PC-9 (cell line): ENCODE results near the gene HHATL. TPM values are rescaled to one million over a fixed set of nuclear protein-coding genes. Genes with fewer than 3 reads are reported as not detected.

Experiments used
- BruUV-seq: library from RNA; stranded (reverse); fragments of 400-500 nt; replicated peaks from 2 replicates; lab custom pipeline; 2021; lab: Mats Ljungman, UMichigan
- CTCF ChIA-PET: fragments of 300-600 bp; sonication (Branson Sonifier 250); formaldehyde crosslinking; loops from one replicate; lab custom pipeline; 2022; ENCODE audit warnings: antibody characterized with exemption; lab: Charles Lee
- POLR2A ChIA-PET: fragments of 300-600 bp; sonication (Branson Sonifier 250); formaldehyde crosslinking; loops from one replicate; lab custom pipeline; 2022; ENCODE audit warnings: antibody characterized with exemption; ENCODE audit not compliant: unreplicated experiment; lab: Charles Lee
- DNase-seq, 2 experiments: peaks; one replicate each; pipeline versions ENCODE4 v3.0.0 to v3.0.0-alpha.2; 2015 to 2022; ENCODE audit warnings: mixed read lengths in 1 of 2
- H2AFZ ChIP-seq: fragments of 200-600 bp; sonication (generic); 2 replicates; pipeline ENCODE4 v1.8.1; 2017; ENCODE audit warnings: antibody characterized with exemption
- H3F3A ChIP-seq: fragments of 200-600 bp; sonication (generic); 2 replicates; pipeline ENCODE4 v1.8.1; 2017; ENCODE audit warnings: antibody characterized with exemption, mild to moderate bottlenecking, low read depth; ENCODE audit not compliant: insufficient read depth
- H3K27ac ChIP-seq: fragments of 200-600 bp; sonication (generic); 2 replicates; pipeline ENCODE4 v1.6.1; 2016; ENCODE audit warnings: mixed run types
- H3K27me3 ChIP-seq: fragments of 200-600 bp; sonication (generic); 2 replicates; pipeline ENCODE4 v1.6.1; 2016; ENCODE audit warnings: low read depth, mixed run types; ENCODE audit not compliant: insufficient read depth
- H3K36me3 ChIP-seq: fragments of 200-600 bp; sonication (generic); 2 replicates; pipeline ENCODE4 v1.6.1; 2016; ENCODE audit warnings: low read depth, mixed run types
- H3K4me1 ChIP-seq: fragments of 200-600 bp; sonication (generic); replicated peaks from 2 replicates; pipeline ENCODE4 v1.6.1; 2016; ENCODE audit warnings: mixed run types; ENCODE audit not compliant: insufficient read depth
- H3K4me2 ChIP-seq: fragments of 200-600 bp; sonication (generic); 2 replicates; pipeline ENCODE4 v1.6.1; 2017; ENCODE audit warnings: mixed run types
- H3K4me3 ChIP-seq: fragments of 200-600 bp; sonication (generic); 2 replicates; pipeline ENCODE4 v1.6.1; 2016; ENCODE audit warnings: mixed run types
- H3K79me2 ChIP-seq: fragments of 200-600 bp; sonication (generic); 2 replicates; pipeline ENCODE4 v1.6.1; 2017; ENCODE audit warnings: low read depth, mixed run types
- H3K9me2 ChIP-seq: fragments of 200-600 bp; sonication (generic); 2 replicates; pipeline ENCODE4 v1.8.1; 2017; ENCODE audit warnings: mild to moderate bottlenecking; ENCODE audit not compliant: insufficient read depth
- H3K9me3 ChIP-seq: fragments of 200-600 bp; sonication (generic); 2 replicates; pipeline ENCODE4 v1.8.1; 2016; ENCODE audit warnings: low read depth; ENCODE audit not compliant: insufficient read depth
- H4K20me1 ChIP-seq: fragments of 200-600 bp; sonication (generic); 2 replicates; pipeline ENCODE4 v1.8.1; 2017; ENCODE audit not compliant: insufficient read depth
- CTCF ChIP-seq: fragments of 200-600 bp; sonication (generic); conservative IDR thresholded peaks from 2 replicates; pipeline ENCODE4 v1.6.1; 2017; ENCODE audit warnings: mixed run types, antibody characterized with exemption, mild to moderate bottlenecking, moderate library complexity
- EZH2 ChIP-seq: fragments of 200-600 bp; sonication (generic); IDR thresholded peaks from 2 replicates; pipeline ENCODE4 v1.8.0; 2017; ENCODE audit warnings: antibody characterized with exemption, low read depth
- intact Hi-C: fragments of 100-400 bp; cut with micrococcal nuclease; formaldehyde crosslinking; loops from one replicate; pipeline ENCODE4 v1.10.0; 2022; ENCODE audit not compliant: unreplicated experiment
- total RNA-seq: library from RNA; stranded (reverse); gene quantifications from 2 replicates; pipeline ENCODE4 v1.2.3, GENCODE V29; 2021

HHATL gene
- total RNA-seq, 1 experiment from 2014 or later: not detected

- Histone ChIP-seq H4K20me1 (no peaks in the 10 kb centered on the region), H3K79me2 (no peaks in the 10 kb centered on the region), H3K36me3 (no peaks in the 10 kb centered on the region), H3K4me2 (no peak overlapping the region), H3K27me3 (no peaks in the 10 kb centered on the region), H2AFZ (no peak overlapping the region), H3K27ac (no peak overlapping the region), H3K4me3 (no peak overlapping the region), H3K4me1 (0 out of 2 replicates have a peak, but pooled peaks cover 12% of the 10 kb centered on the region), H3F3A (0 out of 2 replicates have a peak, but pooled peaks cover 3% of the 10 kb centered on the region), H3K9me3 (no peaks in the 10 kb centered on the region), H3K9me2 (no peaks in the 10 kb centered on the region)
- ChIA-PET CTCF (no interaction called here), POLR2A (no interaction called here)
- intact Hi-C loops: loop anchor here (5.0 kb wide), 1 partner anchor 186 kb away; no protein-coding TSS in a partner anchor
- TF ChIP-seq CTCF (no peak), EZH2 (no peak)
- BruUV-seq: no TSS peak
- no peak for DNase-seq
Measured at GRCh38 chr3:42743204-42743995, 40.8 kb upstream of the HHATL start.

- BruUV-seq: no TSS peak
- Histone ChIP-seq H2AFZ (no peak overlapping the region), H4K20me1 (no peaks in the 10 kb centered on the region), H3K4me1 (0 out of 2 replicates have a peak, but pooled peaks cover 12% of the 10 kb centered on the region), H3K27me3 (no peaks in the 10 kb centered on the region), H3K4me2 (no peak overlapping the region), H3K9me3 (no peaks in the 10 kb centered on the region), H3K4me3 (no peak overlapping the region), H3K36me3 (no peaks in the 10 kb centered on the region), H3F3A (0 out of 2 replicates have a peak, but pooled peaks cover 3% of the 10 kb centered on the region), H3K9me2 (no peaks in the 10 kb centered on the region), H3K79me2 (no peaks in the 10 kb centered on the region), H3K27ac (no peak overlapping the region)
- intact Hi-C loops: loop anchor here (5.0 kb wide), 1 partner anchor 185 kb away; no protein-coding TSS in a partner anchor
- ChIA-PET CTCF (no interaction called here), POLR2A (no interaction called here)
- DNase-seq: no peak
- TF ChIP-seq CTCF (no peak), EZH2 (no peak)
Measured at GRCh38 chr3:42742688-42743087, 40.1 kb upstream of the HHATL start.

GRCh38 chr3:42742259-42742658 is 39.7 kb upstream of the HHATL start:
- TF ChIP-seq EZH2: no peak
- no peak for TF ChIP-seq CTCF
- Histone ChIP-seq H3F3A (0 out of 2 replicates have a peak, but pooled peaks cover 3% of the 10 kb centered on the region), H3K4me1 (0 out of 2 replicates have a peak, but pooled peaks cover 12% of the 10 kb centered on the region), H2AFZ (no peak overlapping the region), H3K27ac (no peak overlapping the region), H3K4me3 (no peak overlapping the region), H4K20me1 (no peaks in the 10 kb centered on the region), H3K79me2 (no peaks in the 10 kb centered on the region), H3K36me3 (no peaks in the 10 kb centered on the region), H3K27me3 (no peaks in the 10 kb centered on the region), H3K9me2 (no peaks in the 10 kb centered on the region), H3K4me2 (no peak overlapping the region), H3K9me3 (no peaks in the 10 kb centered on the region)
- no TSS peak for BruUV-seq
- intact Hi-C loops: loop anchor here (5.0 kb wide), 1 partner anchor 185 kb away; no protein-coding TSS in a partner anchor
- POLR2A ChIA-PET: no interaction called here
- CTCF ChIA-PET: no interaction called here
- no peak for DNase-seq
